ENCODE measurements around the gene COBLL1.

COBLL1 gene

GRCh38 chr2:164841719-164842623 lies at the start of gene COBLL1:
Gene COBLL1, minus strand, starts transcription at chr2:164841823. Its CDS starts 627 bp downstream, at chr2:164841196.
- no peak for TF ChIP-seq MYC (IDR thresholded peaks at IDR 0.05; ENCODE audit: low read depth, low read length)
- TF ChIP-seq MAX (IDR thresholded peaks at IDR 0.05; ENCODE audit: low read depth, low read length), result no peak
- no peak for TF ChIP-seq POLR2A (IDR thresholded peaks at IDR 0.05; ENCODE audit: extremely low read depth, insufficient read length)
- TF ChIP-seq, protein P1, sequence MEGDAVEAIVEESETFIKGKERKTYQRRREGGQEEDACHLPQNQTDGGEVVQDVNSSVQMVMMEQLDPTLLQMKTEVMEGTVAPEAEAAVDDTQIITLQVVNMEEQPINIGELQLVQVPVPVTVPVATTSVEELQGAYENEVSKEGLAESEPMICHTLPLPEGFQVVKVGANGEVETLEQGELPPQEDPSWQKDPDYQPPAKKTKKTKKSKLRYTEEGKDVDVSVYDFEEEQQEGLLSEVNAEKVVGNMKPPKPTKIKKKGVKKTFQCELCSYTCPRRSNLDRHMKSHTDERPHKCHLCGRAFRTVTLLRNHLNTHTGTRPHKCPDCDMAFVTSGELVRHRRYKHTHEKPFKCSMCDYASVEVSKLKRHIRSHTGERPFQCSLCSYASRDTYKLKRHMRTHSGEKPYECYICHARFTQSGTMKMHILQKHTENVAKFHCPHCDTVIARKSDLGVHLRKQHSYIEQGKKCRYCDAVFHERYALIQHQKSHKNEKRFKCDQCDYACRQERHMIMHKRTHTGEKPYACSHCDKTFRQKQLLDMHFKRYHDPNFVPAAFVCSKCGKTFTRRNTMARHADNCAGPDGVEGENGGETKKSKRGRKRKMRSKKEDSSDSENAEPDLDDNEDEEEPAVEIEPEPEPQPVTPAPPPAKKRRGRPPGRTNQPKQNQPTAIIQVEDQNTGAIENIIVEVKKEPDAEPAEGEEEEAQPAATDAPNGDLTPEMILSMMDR (IDR thresholded peaks at IDR 0.05; ENCODE audit: low read depth, low read length), result peak; percentile 8
- DNase-seq (ENCODE audit: low read depth), result peak; percentile 30
- H3K4me3 ChIP-seq (ENCODE audit: low read depth, low read length), result no peak within 1 kb of the TSS

- H3K4me3 ChIP-seq (ENCODE audit: low read depth, low read length), result no peak overlapping the region
- no peak for DNase-seq (ENCODE audit: low read depth)
- no peak for TF ChIP-seq MYC (IDR thresholded peaks at IDR 0.05; ENCODE audit: low read depth, low read length)
- TF ChIP-seq, protein P1 (IDR thresholded peaks at IDR 0.05; ENCODE audit: low read depth, low read length), result no peak
- no peak for TF ChIP-seq MAX (IDR thresholded peaks at IDR 0.05; ENCODE audit: low read depth, low read length)
- TF ChIP-seq POLR2A (IDR thresholded peaks at IDR 0.05; ENCODE audit: extremely low read depth, insufficient read length), result no peak
Observed at GRCh38 chr2:164890544-164890943, 48.9 kb upstream of the COBLL1 start.

DNA sequence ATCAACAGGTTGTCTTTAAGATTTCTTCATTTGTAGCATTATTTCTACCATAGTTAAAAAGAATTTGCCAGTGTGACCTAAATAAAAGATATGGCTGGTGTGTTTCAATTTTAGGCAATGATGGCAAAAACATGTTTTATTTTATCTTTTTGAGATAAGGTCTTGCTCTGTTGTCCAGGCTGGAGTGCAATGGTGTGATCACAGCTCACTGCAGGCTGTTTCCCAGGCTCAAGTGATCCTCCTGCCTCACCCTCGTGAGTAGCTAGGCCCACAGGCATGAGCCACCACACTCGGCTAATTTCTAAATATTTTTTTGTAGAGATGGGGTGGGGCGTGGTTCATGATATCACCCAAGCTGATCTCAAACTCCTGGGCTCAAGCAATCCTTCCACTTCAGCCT lies 47.0 kb upstream of the COBLL1 start:
- no peak for DNase-seq (ENCODE audit: low read depth)
- TF ChIP-seq MAX (IDR thresholded peaks at IDR 0.05; ENCODE audit: low read depth, low read length) (no peak), POLR2A (IDR thresholded peaks at IDR 0.05; ENCODE audit: extremely low read depth, insufficient read length) (no peak), MYC (IDR thresholded peaks at IDR 0.05; ENCODE audit: low read depth, low read length) (no peak)
- TF ChIP-seq, protein P1 (IDR thresholded peaks at IDR 0.05; ENCODE audit: low read depth, low read length), result no peak
- H3K4me3 ChIP-seq (ENCODE audit: low read depth, low read length), result no peak overlapping the region

GRCh38 chr2:164887434-164888144 lies 46.0 kb upstream of the COBLL1 start:
- TF ChIP-seq MAX (IDR thresholded peaks at IDR 0.05; ENCODE audit: low read depth, low read length) (no peak), POLR2A (IDR thresholded peaks at IDR 0.05; ENCODE audit: extremely low read depth, insufficient read length) (no peak), MYC (IDR thresholded peaks at IDR 0.05; ENCODE audit: low read depth, low read length) (no peak)
- TF ChIP-seq, protein P1 (IDR thresholded peaks at IDR 0.05; ENCODE audit: low read depth, low read length), result no peak
- DNase-seq (ENCODE audit: low read depth), result no peak
- H3K4me3 ChIP-seq (ENCODE audit: low read depth, low read length), result no peak overlapping the region

- H3K4me3 ChIP-seq (ENCODE audit: low read depth, low read length), result no peak overlapping the region
- TF ChIP-seq MYC (IDR thresholded peaks at IDR 0.05; ENCODE audit: low read depth, low read length), result no peak
- no peak for TF ChIP-seq POLR2A (IDR thresholded peaks at IDR 0.05; ENCODE audit: extremely low read depth, insufficient read length)
- TF ChIP-seq, protein P1 (IDR thresholded peaks at IDR 0.05; ENCODE audit: low read depth, low read length), result no peak
- TF ChIP-seq MAX (IDR thresholded peaks at IDR 0.05; ENCODE audit: low read depth, low read length), result no peak
- no peak for DNase-seq (ENCODE audit: low read depth)
Observed at GRCh38 chr2:164882276-164882675, 40.7 kb upstream of the COBLL1 start.
